Naive thymus-derived CD8-positive, alpha-beta T cell (primary cell): ENCODE results near the gene PTPRZ1. TPM values are rescaled to one million over a fixed set of nuclear protein-coding genes. Genes with fewer than 3 reads are reported as not detected.

ENCODE experiments used
- ATAC-seq, 2 donors: fragments of 150-1000 bp; cut with Tn5 transposase in 1 of 2; sonication (Bioruptor Pico), chemical (Tn5 transposase) in 1 of 2; 1 replicate in 1 of 2; 2 replicates in 1 of 2; pipeline ENCODE4 v1.10.0; 2021; ENCODE audit warnings: mild to moderate bottlenecking in 2 of 2, moderate library complexity in 2 of 2
- POLR2A ChIA-PET: fragments of 350-600 bp; sonication (Branson Sonifier 250); formaldehyde crosslinking; loops from one replicate; lab custom pipeline; 2021; ENCODE audit warnings: antibody characterized with exemption; lab: Charles Lee
- DNase-seq, 10 donors: peaks; one replicate each; pipeline versions ENCODE4 v3.0.0 to v3.0.0-alpha.2; 2020 to 2022
- H3K27ac Mint-ChIP-seq, 10 donors: one replicate each; pipeline ENCODE4 v1.8.0; 2020 to 2022; ENCODE audit warnings: mild to moderate bottlenecking in 10 of 10, mixed read lengths in 10 of 10, moderate library complexity in 4 of 10, inconsistent platforms in 1 of 10
- H3K27me3 Mint-ChIP-seq, 5 donors: one replicate each; pipeline ENCODE4 v1.8.0; 2021 to 2022; ENCODE audit warnings: mixed read lengths in 5 of 5
- H3K36me3 Mint-ChIP-seq, 3 donors: one replicate each; pipeline ENCODE4 v1.8.0; 2020 to 2022; ENCODE audit warnings: mixed read lengths in 3 of 3, mild to moderate bottlenecking in 2 of 3, inconsistent platforms in 1 of 3
- H3K4me1 Mint-ChIP-seq, 4 donors: one replicate each; pipeline ENCODE4 v1.8.0; 2021 to 2022; ENCODE audit warnings: mixed read lengths in 4 of 4
- H3K4me3 Mint-ChIP-seq, 10 donors: one replicate each; pipeline ENCODE4 v1.8.0; 2020 to 2022; ENCODE audit warnings: mild to moderate bottlenecking in 10 of 10, mixed read lengths in 10 of 10, moderate library complexity in 6 of 10, inconsistent platforms in 1 of 10
- H3K9me3 Mint-ChIP-seq, 9 donors: one replicate each; pipeline ENCODE4 v1.8.0; 2020 to 2022; ENCODE audit warnings: mixed read lengths in 9 of 9, mild to moderate bottlenecking in 3 of 9, inconsistent platforms in 1 of 9, moderate library complexity in 1 of 9
- polyA plus RNA-seq, 3 donors: library from polyadenylated mRNA; unstranded; fragments of 300-500 nt; fragmentation: Illumina TruSeq; gene quantifications; one replicate each; pipeline ENCODE4 v1.2.3, GENCODE V29; 2021
- total RNA-seq, 8 experiments: library from RNA in 2 of 8; stranded (reverse) in 2 of 8; gene quantifications; one replicate each; pipeline ENCODE4 v1.2.3 and lab custom pipeline; 2021 to 2026

The PTPRZ1 gene
- total and polyA plus RNA-seq, 5 experiments from 2014 or later: not detected

DNA sequence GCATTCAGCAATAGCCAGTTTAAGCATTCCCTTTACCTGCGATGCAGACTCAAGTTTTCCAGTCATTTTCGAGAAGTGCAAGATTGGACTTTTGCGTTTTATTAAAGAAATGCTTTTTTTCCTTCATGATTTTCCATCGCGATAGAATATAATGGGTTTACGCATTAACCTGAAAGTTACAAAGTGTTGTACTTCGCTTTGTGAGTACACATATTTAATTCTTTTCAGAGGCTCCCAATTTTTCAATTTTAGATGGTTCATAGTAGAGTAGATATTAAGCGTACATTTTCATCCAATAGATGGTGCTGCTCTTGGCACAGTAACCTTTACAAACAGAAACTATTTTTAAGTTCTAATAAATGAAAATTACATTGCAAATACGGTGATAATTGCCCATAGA, 1.3 kb downstream of the PTPRZ1 start:
- POLR2A ChIA-PET: no interaction called here
- Mint-ChIP-seq H3K4me3 (no peak overlapping the region), H3K27me3 (peaks cover 15 to 55% (median 31%) of the 10 kb centered on the region in 5 donors), H3K4me1 (peaks cover 2 to 9% (median 5%) of the 10 kb centered on the region in 4 donors), H3K9me3 (peaks cover 0 to 10% (median 3%) of the 10 kb centered on the region in 9 donors), H3K36me3 (peaks cover 3 to 12% (median 3%) of the 10 kb centered on the region in 3 donors), H3K27ac (no peak overlapping the region)
- DNase-seq: no peak
- no peak for ATAC-seq

DNA sequence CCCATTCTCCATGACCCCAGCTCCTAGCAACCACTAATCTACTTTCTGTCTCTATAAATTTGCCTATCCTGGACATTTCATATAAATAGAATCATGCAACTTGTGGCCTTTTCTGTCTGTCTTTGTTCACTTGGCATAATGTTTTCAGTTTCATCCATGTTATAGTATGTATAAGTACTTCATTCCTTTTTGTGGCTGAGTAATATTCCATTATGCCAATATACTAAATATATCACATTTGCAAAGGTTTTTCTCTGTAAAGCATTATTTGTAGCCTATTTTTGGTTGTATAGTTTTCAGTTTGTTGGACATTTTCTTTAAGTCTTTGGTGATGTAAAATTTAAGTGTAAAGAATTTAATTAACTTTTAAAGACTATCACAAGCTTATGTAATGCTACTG, 2.2 kb downstream of the PTPRZ1 start:
- Mint-ChIP-seq H3K4me1 (peaks cover 2 to 9% (median 5%) of the 10 kb centered on the region in 4 donors), H3K27ac (no peak overlapping the region), H3K9me3 (peaks cover 0 to 10% (median 3%) of the 10 kb centered on the region in 9 donors), H3K4me3 (no peak overlapping the region), H3K27me3 (peaks cover 15 to 55% (median 31%) of the 10 kb centered on the region in 5 donors), H3K36me3 (peaks cover 3 to 12% (median 3%) of the 10 kb centered on the region in 3 donors)
- ATAC-seq (no peak), DNase-seq (no peak)
- POLR2A ChIA-PET: no interaction called here

DNA sequence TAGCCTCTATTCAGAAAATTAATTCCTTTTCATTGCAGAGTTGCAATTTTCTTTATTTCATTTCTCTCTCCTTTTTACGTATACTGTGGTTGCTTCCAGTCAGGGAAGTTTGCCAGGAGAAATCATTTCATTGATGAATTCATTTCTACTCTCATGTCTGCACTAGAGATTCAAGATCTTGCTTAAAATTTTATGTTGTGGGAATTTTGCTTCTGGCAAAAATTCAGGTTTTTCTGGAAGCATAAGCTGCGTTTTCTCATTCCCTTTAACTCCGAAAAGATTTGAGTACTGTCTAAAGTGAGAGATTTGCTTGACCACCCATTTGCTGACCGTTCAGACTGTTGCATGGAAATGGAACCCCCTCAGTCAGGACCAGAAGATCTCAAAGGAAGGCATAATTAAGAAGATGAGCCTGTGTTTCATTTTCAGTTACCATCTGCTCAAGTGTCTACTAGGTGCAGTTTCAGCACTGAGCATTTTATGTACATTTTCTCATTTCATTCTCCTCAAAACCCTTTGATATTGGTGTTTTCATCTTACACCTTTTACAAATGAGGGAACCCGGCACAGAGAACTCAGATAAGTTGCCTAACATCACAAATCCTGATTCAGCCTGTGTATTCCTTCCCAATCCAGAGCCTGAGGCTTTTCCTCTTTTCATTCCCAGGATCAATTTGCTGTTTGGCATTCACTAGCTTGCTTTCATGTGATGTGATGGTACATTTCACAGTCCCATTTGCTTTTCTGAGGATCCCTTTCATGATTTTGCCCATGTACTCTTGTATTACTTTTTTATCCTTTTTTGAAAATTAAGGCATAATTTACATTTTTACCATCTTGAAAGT, 3.9 kb downstream of the PTPRZ1 start:
- H3K36me3 Mint-ChIP-seq: peaks cover 3 to 12% (median 3%) of the 10 kb centered on the region in 3 donors
- H3K27ac Mint-ChIP-seq: no peak overlapping the region
- no peak overlapping the region for H3K4me3 Mint-ChIP-seq
- peaks cover 2 to 9% (median 5%) of the 10 kb centered on the region in 4 donors for H3K4me1 Mint-ChIP-seq
- DNase-seq: no peak
- ATAC-seq: no peak
- POLR2A ChIA-PET: no interaction called here
- H3K27me3 Mint-ChIP-seq: peaks cover 12 to 39% (median 23%) of the 10 kb centered on the region in 5 donors
- peaks cover 0 to 10% (median 3%) of the 10 kb centered on the region in 9 donors for H3K9me3 Mint-ChIP-seq

DNA sequence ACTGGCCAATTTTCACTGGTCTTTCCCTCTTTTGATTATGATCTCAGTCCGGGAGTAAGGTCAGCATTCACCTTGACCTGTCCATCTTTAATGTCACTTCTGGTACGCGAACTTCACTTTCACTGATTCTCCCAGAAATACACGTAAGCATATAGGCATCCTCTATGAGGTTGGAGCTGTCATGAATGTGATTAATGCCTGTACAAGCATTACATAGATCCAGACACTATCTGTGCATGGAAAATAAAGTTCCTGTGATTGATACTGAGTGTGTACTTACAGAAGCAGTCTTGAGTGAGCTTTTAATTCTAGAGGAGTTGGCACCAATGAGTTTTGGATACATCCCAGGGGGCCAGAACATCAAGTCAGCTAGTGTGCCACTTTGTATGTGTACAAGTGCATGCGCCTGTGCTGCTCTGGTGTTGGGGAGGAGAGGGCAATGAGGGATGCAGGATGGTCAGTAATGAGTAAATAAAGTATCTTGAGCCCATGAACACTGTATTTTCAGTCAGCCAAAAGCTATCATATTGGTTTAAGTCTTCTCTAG, 6.0 kb downstream of the PTPRZ1 start:
- peaks cover 0 to 9% (median 0%) of the 10 kb centered on the region in 3 donors for H3K36me3 Mint-ChIP-seq
- DNase-seq: no peak
- peaks cover 0 to 7% (median 2%) of the 10 kb centered on the region in 9 donors for H3K9me3 Mint-ChIP-seq
- ATAC-seq: no peak
- H3K4me1 Mint-ChIP-seq: no peaks in the 10 kb centered on the region
- POLR2A ChIA-PET: no interaction called here
- H3K4me3 Mint-ChIP-seq: no peak overlapping the region
- H3K27me3 Mint-ChIP-seq: peaks cover 2 to 20% (median 12%) of the 10 kb centered on the region in 5 donors
- peak overlapping the region in 1 of 10 donors; percentile 26 for H3K27ac Mint-ChIP-seq

DNA sequence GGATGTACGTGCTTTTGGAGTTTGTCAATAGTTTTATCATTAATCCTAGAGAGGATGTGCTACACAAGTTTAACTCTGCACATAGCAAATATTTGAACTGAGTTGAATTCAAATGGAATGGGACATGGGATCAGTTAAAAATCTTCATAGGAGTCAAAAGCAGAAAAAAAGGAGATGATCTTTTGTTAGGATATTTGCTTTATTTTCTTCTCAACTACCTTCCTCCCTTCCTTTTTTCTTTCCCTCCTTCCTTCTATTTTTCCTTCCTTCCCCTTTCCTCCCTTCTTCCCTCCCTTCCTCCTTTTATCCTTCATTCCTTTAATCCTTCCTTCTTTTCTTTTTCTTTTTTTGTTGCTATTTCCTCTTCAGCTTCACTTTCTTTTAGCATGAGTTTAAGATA, 6.6 kb downstream of the PTPRZ1 start:
- ATAC-seq (no peak), DNase-seq (no peak)
- Mint-ChIP-seq H3K9me3 (peaks cover 0 to 7% (median 2%) of the 10 kb centered on the region in 9 donors), H3K4me1 (no peaks in the 10 kb centered on the region), H3K4me3 (no peak overlapping the region), H3K27ac (no peak overlapping the region), H3K36me3 (peaks cover 0 to 7% (median 0%) of the 10 kb centered on the region in 3 donors), H3K27me3 (peaks cover 0 to 14% (median 6%) of the 10 kb centered on the region in 5 donors)
- POLR2A ChIA-PET: no interaction called here

DNA sequence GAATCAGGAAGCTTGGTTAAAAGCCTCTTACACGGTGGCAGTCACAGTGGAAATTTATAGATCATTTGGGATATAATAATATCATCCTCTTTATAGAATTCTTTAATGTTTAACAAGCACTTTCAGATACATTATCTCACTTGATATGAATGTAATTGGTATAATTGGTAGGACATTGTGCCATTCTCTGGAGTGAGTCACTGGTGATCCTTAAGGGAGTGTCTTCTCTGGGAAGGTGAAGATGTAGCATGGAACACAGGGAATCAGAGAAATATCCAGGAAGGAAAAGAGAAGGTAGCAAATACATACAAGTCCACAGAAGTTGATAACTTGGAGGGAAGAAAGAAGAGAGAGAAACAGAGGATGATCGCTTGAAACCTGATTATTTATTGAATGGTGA, 9.8 kb downstream of the PTPRZ1 start:
- Mint-ChIP-seq H3K9me3 (peaks cover 0 to 4% (median 0%) of the 10 kb centered on the region in 9 donors), H3K4me3 (no peak overlapping the region), H3K27ac (no peak overlapping the region), H3K36me3 (no peaks in the 10 kb centered on the region), H3K27me3 (peaks cover 0 to 5% (median 0%) of the 10 kb centered on the region in 5 donors), H3K4me1 (no peaks in the 10 kb centered on the region)
- DNase-seq: no peak
- POLR2A ChIA-PET: no interaction called here
- ATAC-seq: no peak

DNA sequence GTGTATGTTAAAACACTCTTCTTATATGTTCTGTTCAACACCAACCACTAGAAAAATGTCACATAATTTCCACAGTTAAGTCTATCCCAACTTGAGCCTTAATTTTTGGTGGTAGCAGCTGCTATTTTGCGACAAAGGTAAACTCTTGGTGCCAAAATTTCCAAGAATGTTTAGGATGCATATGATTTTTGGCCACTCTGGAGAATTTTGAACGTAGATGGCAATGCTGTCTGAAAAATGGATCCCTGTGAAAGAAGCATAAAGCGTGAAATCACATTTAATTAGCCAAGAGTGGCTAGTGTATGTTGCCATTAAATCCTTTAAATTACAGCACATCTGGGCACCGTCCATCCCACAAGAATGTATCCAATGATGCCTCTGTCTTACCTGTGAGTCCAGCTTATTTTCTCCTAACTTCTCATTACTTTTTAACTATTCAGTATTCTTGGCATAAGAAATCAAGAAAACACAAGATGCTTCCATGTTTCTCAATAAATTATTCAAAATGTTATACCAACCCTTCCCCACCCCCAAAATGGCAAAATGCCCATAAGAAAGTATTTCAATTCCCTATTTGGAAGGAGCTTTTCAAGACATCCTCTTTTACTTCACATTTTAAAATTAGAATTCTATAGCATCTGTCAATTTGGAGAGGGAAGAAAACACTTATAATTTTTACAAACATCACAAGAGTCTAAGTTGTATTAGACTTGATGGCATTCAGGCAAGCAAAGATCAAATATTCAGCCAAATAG, 12.4 kb downstream of the PTPRZ1 start:
- H3K27ac Mint-ChIP-seq: no peak overlapping the region
- ATAC-seq (no peak), DNase-seq (no peak)
- peaks cover 0 to 5% (median 0%) of the 10 kb centered on the region in 5 donors for H3K27me3 Mint-ChIP-seq
- H3K4me1 Mint-ChIP-seq: no peaks in the 10 kb centered on the region
- peaks cover 0 to 4% (median 0%) of the 10 kb centered on the region in 9 donors for H3K9me3 Mint-ChIP-seq
- H3K4me3 Mint-ChIP-seq: no peak overlapping the region
- POLR2A ChIA-PET: no interaction called here
- no peaks in the 10 kb centered on the region for H3K36me3 Mint-ChIP-seq

DNA sequence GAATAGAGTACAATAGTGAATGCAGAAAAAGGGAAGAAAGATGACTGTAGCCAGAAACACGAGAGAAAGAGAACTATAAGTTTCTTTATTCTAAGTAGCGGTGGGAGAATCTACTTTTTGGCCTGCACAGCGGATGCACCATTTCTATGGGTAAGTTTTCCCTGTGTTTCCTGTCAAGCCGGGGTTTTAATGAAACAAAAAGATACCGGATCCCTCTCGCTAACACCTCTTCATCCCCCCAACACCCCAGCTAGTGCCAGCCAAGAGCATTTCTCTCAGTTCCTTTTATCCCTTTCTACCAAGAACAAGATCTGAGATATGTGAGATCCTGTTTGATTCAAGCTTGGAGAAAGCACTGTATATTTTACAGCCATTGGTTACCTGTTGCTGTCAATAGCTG, 14.7 kb downstream of the PTPRZ1 start:
- Mint-ChIP-seq H3K36me3 (no peaks in the 10 kb centered on the region), H3K4me3 (no peak overlapping the region), H3K27ac (no peak overlapping the region), H3K4me1 (no peaks in the 10 kb centered on the region), H3K27me3 (no peaks in the 10 kb centered on the region), H3K9me3 (peaks cover 0 to 6% (median 0%) of the 10 kb centered on the region in 9 donors)
- POLR2A ChIA-PET: no interaction called here
- no peak for ATAC-seq
- DNase-seq: no peak

DNA sequence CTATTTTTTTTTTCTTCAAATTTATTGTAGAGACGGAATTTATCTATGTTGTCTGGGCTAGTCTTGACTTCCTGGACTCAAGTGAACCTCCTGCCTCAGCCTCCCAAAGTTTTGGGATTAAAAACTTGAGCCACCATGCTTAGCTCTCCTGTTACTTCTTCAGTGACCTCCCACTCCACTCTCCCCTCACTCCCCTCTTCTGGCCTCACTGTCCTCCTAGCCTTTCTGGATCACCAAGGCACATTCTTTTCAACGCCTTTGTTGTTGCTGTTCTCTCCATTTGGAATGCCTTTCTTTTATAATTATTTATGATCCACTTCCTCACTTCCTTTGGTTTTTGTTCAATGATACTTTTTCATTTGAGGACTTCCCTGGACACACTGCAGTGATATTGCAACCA, 17.9 kb downstream of the PTPRZ1 start:
- DNase-seq: no peak
- H3K36me3 Mint-ChIP-seq: no peaks in the 10 kb centered on the region
- no peak overlapping the region for H3K27ac Mint-ChIP-seq
- H3K9me3 Mint-ChIP-seq: peaks cover 0 to 4% (median 0%) of the 10 kb centered on the region in 9 donors
- no peak for ATAC-seq
- no peaks in the 10 kb centered on the region for H3K4me1 Mint-ChIP-seq
- H3K27me3 Mint-ChIP-seq: no peaks in the 10 kb centered on the region
- POLR2A ChIA-PET: no interaction called here
- H3K4me3 Mint-ChIP-seq: no peak overlapping the region

DNA sequence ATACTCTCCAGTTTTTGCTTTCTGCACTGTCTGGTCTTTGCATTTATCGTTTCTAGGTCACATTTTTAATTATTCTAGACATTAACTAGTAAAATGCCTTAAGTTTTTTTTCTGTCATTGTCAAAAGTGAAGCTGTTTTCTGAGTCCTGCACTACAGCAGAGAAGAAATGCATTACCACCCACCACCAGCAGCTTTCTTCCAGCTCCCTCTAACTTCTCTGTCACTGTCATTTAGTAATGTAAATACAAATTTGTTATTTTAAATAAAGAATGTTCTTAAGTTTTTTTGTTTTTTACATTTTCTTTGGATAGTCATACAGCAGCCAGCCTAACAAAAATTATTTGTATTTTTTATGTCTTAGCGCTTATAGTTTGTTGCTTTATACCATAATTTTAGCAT, 18.8 kb downstream of the PTPRZ1 start:
- ATAC-seq (no peak), DNase-seq (no peak)
- Mint-ChIP-seq H3K27me3 (no peaks in the 10 kb centered on the region), H3K27ac (no peak overlapping the region), H3K36me3 (no peaks in the 10 kb centered on the region), H3K9me3 (peaks cover 0 to 5% (median 0%) of the 10 kb centered on the region in 9 donors), H3K4me3 (no peak overlapping the region), H3K4me1 (no peaks in the 10 kb centered on the region)
- POLR2A ChIA-PET: no interaction called here

DNA sequence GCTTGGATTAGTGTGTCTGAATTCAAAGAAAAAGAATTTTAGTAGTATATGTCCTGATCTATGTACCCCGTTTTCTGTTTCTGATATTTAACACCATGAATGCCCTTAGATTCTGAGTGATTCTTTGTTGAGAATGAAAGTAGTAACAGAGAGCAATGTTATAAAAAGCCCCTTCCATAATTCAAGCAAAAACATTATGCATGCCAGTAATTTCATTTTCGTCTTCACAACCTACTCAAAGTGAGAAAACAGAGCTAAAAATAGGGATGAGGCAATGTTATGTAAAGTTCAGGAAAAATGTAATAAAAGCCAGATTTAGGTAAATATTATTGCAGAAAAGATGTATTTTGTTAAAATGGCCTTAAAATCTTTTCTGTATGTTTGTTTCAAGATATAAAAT, 28.1 kb downstream of the PTPRZ1 start:
- Mint-ChIP-seq H3K4me3 (no peak overlapping the region), H3K9me3 (peaks cover 0 to 9% (median 3%) of the 10 kb centered on the region in 9 donors), H3K4me1 (no peaks in the 10 kb centered on the region), H3K27me3 (no peaks in the 10 kb centered on the region), H3K27ac (no peak overlapping the region), H3K36me3 (no peaks in the 10 kb centered on the region)
- DNase-seq: no peak
- POLR2A ChIA-PET: no interaction called here
- ATAC-seq: no peak

DNA sequence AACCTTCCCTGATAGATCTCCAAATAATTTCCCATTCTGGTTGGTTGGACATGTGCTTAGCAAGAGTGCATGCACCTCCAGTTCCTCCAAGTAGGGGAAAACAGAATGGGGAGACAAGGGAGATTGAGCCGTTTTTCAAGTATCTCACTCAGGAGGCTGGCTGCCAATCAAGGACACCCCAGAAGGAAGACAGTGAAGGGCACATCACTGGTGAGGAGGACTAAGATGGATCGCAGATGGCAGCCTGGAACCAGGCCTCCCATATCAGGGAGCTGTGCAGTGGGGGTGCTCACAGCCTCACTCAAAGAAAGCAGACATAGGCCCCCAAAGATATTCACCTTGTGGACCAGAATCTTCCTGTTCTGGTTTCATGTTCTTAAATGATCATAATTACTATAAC, 31.2 kb downstream of the PTPRZ1 start:
- no peak overlapping the region for H3K27ac Mint-ChIP-seq
- H3K9me3 Mint-ChIP-seq: peaks cover 0 to 9% (median 0%) of the 10 kb centered on the region in 9 donors
- ATAC-seq (no peak), DNase-seq (no peak)
- H3K27me3 Mint-ChIP-seq: no peaks in the 10 kb centered on the region
- H3K4me3 Mint-ChIP-seq: no peak overlapping the region
- POLR2A ChIA-PET: no interaction called here
- no peaks in the 10 kb centered on the region for H3K4me1 Mint-ChIP-seq
- no peaks in the 10 kb centered on the region for H3K36me3 Mint-ChIP-seq

DNA sequence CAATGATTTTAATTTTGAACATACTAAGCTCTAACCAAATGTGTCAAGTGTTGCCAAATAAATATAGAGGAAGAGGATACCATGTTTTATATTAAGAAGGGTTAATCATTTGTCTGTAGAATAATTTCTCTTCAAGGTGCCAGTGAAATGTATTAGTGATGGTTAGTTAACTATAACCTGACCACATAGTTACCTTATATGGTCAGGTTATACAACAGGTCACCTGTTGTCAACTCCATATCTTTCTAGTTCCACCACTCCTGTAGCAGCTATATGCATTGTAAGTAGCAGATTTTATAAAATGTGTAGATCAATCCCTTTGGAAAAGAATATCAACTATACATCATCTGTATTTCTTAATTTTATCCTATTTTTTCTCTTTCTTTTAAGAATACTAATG, 35.1 kb downstream of the PTPRZ1 start:
- no peaks in the 10 kb centered on the region for H3K4me1 Mint-ChIP-seq
- no peak for DNase-seq
- H3K36me3 Mint-ChIP-seq: no peaks in the 10 kb centered on the region
- H3K27ac Mint-ChIP-seq: no peak overlapping the region
- ATAC-seq: no peak
- H3K9me3 Mint-ChIP-seq: peaks cover 0 to 10% (median 2%) of the 10 kb centered on the region in 9 donors
- POLR2A ChIA-PET: no interaction called here
- H3K4me3 Mint-ChIP-seq: no peak overlapping the region
- no peaks in the 10 kb centered on the region for H3K27me3 Mint-ChIP-seq
